GM19193 (cell line): ENCODE measurements around the gene ARL11.

Experiments
- POLR2A ChIP-seq: IDR thresholded peaks from 4 replicates; pipeline ENCODE4 v1.6.1; 2011; ENCODE audit not compliant: insufficient read depth, insufficient read length; ENCODE audit errors: extremely low read depth

The ARL11 gene

DNA sequence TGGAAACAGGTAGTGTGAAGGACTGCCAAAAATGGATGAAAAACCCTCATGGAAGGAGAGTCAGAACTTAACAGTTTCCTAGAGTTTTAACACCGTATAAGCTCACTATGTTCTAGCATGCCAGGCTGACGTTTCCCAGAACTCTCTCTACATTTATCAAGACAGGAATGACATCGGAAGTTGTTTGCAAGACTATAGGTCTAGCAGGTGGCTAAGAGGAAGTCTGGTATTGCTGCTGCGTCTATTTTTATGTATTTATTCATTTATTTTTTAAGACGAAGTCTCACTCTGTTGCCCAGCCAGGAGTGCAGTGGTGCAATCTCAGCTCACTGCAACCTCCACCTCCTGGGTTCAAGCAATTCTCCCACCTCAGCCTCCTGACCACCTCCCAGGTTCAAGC lies 20.5 kb upstream of the ARL11 start:
- TF ChIP-seq POLR2A, result no peak

DNA sequence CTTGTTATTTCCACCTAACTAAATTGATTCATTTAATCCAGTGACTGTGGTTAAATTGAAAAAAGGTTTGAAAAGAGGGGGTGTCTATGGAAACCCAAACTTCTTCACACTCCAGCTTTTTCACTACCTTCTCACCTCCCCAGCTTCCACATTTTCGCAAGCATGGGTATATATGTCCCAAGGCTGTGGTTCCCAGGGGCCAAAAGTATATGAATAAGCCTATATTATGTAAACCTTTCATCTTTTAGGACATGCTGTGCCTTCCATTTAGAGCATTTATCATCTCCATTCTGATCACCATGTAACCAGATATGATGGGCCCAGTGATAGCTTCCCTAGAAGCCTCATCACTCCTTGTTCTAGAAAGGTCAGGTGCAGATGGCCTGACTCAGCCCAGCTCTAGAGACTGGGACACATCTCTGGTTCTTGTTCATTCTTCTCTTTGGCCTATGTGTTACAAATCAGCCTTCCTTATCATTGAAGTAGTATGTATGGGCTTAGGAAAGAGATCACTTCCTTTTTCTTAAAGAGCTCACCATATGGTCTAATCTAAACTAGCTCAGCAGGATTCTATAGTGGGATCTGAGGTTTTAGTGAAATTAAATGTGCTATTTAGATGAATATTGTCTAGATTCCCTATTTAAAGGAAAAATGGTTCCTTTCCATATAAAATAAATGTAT lies 19.5 kb upstream of the ARL11 start:
- no peak for TF ChIP-seq POLR2A

DNA sequence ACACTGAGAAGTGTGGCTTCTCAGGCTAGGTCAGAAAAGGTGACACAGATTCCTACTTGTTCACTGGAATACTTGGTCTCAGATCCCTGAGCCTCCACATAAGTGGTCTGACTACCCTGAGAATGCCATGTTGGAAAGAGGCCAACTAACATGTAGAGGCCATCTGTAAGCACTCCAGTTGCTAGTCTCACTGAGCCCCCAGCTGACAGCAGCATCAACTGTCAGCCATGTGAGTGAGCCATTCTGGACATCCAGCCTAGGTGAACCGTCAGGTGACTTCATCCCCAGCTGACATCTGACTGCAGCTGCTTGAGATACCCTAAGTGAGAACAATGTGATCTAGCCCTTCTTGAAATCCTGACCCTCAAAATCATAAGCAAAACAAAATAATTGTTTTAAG lies 18.1 kb upstream of the ARL11 start:
- no peak for TF ChIP-seq POLR2A

DNA sequence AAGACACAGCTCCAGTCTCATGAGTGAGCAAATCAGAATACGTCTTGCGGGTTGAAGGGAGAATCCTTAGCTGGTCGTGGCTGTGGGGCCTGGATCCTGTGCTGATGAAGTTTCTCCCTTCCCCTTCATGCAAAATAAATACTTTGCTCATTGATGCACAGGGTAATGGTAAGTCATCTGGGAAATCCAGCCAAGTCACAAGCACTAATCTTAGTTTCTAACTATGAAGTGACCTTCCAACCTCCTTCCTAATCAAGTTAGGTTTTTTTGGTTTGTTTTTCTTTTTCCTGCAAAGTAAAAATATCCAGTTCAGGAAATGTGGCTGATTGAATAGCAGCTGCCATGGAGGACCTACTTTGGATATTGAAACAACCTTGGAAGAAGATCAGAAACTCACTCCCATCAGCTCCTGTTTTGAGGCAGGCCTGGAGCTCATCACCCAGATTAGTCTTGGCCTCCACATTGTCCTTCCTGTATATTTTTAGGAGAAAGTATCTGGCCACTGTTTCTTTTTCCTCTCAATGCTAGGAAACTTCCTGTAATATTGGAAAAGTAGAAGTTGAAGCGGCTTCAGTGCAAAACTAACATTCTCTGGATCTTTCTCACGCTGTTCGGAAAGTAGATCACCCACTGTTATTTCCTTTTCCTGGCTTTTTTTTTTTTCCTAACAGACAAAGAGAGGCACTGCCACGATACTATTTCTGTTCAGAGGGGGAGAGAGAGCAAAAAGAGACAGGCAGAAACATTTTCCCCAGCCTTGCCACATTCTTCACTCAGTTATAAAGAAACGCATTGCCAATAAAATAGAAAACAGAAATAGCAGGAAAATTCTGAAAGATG lies 12.3 kb upstream of the ARL11 start:
- no peak for TF ChIP-seq POLR2A

DNA sequence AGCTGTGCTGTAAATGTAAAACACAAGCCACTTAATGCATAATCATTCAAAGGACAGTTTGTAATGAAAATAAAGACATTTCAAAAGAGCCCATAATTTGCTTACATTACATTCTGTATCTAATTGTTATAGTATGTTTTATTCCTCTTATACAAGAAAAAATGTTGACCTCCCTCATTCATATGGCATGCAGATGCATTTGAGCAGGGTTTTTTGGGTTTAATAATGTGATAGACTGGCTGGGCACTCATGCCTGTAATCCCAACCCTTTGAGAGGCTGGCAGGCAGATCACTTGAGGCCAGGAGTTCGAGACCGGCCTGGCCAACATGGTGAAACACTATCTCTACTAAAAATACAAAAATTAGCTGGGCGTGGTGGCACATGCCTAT lies 11.6 kb upstream of the ARL11 start:
- no peak for TF ChIP-seq POLR2A

DNA sequence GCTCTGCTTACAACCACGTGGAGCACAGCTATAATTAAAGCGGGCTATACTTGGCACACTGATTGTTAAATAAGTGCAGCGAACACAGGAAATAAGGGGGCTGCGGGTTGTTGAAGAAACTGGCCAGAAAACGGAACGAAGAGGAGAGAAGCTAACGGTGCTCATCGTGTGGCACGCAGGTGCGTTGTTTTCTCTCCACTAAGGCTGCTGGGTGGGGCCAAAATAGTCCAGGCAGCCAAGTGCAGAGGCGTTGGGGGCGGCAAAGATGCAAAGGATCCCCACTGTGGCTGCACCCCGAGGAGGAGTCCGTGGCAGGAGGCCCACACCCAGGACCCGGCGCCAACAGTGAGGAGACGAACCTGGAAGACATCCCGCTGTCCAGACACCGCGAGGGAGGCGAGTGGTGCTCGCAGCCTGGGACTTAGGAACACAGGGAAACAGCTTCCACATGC lies 8.1 kb upstream of the ARL11 start:
- peak; percentile 34 for TF ChIP-seq POLR2A

DNA sequence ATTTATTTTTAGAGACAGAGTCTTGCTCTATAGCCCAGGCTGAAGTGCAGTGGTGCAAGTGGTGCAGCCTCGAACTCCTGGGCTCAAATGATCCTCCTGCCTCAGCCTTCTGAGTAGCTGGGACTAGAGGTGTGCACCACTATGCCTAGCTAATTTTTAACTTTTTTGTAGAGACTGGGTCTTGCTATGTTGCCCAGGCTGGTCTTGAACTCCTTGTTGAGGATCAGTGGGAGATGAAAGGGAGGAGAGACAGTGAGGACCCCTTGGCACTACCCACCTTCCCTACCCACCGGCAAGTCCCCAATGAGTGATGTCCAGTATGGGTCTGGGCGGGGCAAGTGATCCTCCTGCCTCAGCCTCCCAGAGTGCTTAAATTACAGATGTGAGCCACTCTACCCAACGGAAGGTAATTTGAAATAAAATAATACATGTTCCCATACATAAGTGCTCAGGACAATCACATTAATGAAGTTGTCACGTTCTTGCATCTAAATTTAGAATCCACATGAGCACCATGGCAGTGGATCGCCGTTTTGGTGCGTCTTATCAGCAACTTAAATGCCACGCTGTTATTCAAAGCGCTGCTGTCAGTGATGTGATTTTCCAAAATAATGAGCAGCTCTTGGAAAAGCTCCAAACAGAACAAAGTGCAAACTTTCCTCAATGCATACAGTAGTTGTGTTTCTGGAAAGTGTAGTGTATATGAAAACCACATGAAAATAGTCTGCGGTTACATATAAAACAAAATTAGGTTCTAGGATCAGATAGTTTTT lies 5.9 kb upstream of the ARL11 start:
- no peak for TF ChIP-seq POLR2A

DNA sequence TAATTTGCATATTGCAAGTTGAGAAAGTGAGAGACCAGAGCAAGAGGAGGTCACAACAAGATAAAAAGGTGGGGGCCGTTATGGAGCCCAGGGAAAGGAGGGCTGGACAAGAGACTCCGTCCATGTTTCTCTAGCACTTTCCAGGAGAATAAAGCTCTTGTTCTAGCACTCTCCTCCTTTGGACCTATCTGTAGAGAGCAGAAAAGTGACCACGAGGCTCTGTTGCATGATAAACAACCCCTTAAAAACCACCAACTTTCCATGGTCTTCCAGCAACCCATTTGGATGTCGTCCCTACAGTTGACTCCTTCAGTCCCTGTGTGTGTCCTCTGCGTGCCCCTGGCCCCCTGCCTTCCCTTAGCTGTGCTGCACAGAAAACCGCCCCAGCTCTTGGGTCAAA lies 4.1 kb upstream of the ARL11 start:
- no peak for TF ChIP-seq POLR2A

DNA sequence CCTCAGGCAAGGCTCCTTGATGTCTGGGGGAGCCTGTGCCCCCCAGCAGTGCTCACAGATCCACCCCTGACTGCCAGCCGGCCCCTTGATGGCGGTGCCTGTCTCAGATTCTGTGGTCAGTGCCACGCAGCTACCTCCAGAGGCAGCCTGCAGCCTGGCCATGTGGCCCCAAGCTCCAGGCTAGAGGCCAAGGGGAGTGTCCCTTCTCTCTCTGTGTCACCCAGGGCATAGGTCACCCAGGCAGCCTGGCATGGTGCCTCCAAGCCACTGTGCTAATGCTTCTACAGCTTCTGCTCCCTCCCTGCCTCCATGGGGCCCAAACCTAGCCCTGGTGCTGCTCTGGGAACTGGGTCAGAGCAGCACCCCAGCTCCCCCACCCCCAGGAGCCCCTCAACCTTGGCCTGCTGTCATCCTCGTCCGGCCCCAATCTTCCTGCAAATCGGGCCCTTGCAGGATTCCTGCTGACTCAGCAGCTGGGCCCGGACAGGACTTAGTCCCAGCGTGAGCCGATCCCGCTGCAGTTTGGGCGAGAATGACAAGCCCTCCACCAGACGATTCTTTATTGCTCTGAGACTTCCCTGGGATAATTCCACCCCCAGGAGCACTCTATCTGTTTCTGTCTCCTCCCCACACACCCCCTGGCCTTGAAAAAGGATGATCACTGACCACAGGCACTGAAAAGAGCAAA lies 2.8 kb upstream of the ARL11 start:
- TF ChIP-seq POLR2A, result no peak

DNA sequence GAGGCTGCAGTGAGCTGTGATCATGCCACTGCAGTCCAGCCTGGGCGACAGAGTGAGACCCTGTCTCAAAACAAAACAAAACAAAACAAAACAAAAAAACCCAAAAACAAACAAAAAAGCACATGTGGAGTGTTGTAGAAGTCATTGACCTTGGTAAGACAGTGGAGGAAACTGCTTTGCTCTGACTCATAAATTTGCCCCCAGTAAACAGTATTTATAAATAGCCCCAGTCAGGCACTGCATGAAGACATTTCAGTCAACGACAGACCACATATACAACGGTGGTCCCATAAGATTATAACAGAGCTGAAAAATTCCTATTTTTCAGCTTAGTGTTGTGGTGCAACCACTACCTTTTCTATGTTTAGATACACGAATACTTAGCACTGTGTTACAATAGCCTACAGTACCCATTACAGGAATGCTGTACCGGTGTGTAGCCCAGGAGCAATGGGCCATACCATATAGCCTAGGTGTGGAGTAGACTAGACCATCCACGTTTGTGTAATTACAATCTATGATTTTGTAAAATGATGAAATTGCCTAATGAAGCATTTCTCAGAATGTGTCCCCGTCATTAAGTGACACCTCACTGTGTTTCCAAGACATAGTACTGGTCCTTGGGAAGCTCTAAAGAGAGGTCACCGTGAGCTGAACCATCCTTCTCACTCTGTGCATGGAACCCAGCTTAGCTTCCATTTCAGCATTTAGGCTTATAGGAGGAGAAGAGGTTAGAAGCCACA lies 1.1 kb downstream of the ARL11 start:
- TF ChIP-seq POLR2A, result no peak

DNA sequence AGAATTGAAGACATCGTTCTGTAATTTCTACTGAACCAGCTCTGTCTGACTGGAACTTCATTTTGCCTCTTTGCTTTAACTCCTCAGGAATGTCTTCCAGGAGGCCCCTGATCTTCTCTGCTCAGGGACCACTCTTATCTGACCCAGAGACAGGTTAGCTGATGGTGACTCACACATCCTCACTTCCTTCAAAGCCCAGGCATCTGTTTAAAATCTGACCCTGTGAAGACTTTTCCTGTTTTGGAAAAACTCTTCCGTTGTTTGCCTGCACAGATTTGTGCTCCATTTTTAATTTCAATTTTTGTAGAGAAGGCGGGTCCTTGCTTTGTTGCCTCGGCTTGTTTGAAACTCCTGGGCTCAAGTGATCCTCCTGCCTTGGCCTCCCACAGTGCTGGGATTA lies 1.6 kb downstream of the ARL11 start:
- no peak for TF ChIP-seq POLR2A

DNA sequence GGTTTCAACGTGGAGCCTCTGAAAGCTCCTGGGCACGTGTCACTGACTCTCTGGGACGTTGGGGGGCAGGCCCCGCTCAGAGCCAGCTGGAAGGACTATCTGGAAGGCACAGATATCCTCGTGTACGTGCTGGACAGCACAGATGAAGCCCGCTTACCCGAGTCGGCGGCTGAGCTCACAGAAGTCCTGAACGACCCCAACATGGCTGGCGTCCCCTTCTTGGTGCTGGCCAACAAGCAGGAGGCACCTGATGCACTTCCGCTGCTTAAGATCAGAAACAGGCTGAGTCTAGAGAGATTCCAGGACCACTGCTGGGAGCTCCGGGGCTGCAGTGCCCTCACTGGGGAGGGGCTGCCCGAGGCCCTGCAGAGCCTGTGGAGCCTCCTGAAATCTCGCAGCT lies 2.3 kb downstream of the ARL11 start:
- TF ChIP-seq POLR2A, result no peak

DNA sequence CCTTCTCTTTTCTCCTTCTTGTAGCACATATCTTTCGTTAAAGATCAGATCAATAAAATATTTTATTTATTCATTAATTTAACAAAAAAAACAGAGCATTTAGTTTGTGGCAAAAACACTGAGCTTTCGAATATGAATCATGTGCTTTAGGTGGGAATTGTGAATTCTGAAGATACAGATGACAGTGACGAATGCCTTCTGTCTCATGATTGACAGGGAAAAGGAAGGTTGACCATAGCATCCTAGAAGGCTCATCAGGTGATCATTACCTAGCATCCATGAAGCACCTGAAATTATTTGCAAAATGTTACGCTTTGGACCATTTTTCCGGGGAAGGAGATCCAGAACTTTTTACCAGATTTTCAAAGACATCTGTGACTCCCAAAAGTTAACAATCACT lies 3.8 kb downstream of the ARL11 start:
- no peak for TF ChIP-seq POLR2A

DNA sequence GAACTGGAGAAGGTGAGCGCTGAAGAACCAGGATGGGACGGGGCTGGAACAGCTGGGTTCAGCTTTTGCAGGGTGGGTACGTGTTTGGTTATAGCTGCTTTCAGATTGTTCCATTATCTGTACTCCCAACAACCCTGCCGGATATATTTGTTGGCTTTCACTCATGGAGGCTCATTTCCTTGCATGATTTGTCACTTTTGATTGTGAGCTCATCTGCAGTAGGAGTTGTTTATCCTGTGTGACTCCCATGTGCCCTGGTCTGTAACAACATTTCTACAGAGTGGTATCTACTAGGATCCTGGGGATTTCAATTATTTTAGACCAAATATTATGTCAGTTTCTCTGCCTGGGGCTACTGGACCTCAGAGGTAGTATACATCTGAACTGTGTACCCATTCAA lies 5.4 kb downstream of the ARL11 start:
- TF ChIP-seq POLR2A, result no peak
